ENCODE results near the gene SH3RF1.

GRCh38 chr4:169250796-169251195 lies 20.0 kb downstream of the SH3RF1 start:
- TF ChIP-seq CTCF (IDR thresholded peaks at IDR 0.05; ENCODE audit: low read depth, low read length, poor library complexity, severe bottlenecking) (no peak), EZH2phosphoT487 (IDR thresholded peaks at IDR 0.05; ENCODE audit: borderline replicate concordance, low read length) (no peak)

Measured in DOHH2 (cell line).